ENCODE data around the gene FBXL5.

- no peak for TF ChIP-seq CTCF (IDR thresholded peaks at IDR 0.05)
- TF ChIP-seq POLR2AphosphoS5 (IDR thresholded peaks at IDR 0.05), result no peak
- no peak for TF ChIP-seq EP300 (IDR thresholded peaks at IDR 0.05)
- no peak for TF ChIP-seq POLR2A (IDR thresholded peaks at IDR 0.05)
Measured at GRCh38 chr4:15653864-15654592, 1.1 kb downstream of the FBXL5 start.
